Measurements from ENCODE around the gene KLHL21. TPM values are rescaled to one million over a fixed set of nuclear protein-coding genes. Genes with fewer than 3 reads are reported as not detected.

KLHL21 gene
- total and polyA plus RNA-seq, 9 of the 15 experiments (the other 6 are each of a cell fraction or from before 2014, with no cell fraction given), result 2.1 to 42.1 (median 17.5) TPM

DNA sequence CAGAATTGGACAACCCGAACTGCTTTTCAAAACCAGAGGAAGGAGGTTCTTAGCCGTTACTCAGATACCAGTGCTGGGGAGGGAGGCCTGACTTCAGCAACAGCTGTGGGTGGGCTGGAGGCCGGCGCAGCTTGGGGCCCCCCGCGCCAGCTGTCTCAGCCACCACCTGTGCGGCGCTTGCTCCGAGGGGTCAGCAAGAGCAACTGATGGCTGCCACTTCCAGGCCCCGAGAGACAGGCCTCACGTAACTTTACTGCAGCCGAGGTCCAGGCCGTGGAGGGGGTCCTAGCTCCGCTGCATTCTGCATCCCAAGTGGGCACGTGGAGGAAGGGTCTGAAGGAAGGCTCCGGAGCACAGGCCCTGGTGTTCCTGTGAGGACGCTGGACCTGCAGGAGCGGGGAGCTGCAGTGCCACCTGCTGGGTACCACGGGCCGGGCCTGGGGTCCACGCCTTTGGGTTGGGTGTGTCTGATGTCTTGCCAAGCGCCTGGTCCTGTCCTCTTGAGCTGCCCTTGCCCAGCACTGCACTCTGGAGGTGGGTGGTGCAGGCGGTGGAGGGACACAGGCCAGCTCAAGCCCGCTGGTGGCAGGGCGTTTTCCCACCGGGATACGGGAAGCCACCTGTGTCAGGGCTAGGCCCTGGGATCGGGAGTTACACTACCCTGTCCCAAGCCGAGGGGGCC, 31.8 kb upstream of the KLHL21 start (continued):
- TF ChIP-seq E4F1 (CRISPR knock-in tag; IDR thresholded peaks at IDR 0.05; ENCODE audit: borderline replicate concordance), result no peak
- TF ChIP-seq, protein P1, sequence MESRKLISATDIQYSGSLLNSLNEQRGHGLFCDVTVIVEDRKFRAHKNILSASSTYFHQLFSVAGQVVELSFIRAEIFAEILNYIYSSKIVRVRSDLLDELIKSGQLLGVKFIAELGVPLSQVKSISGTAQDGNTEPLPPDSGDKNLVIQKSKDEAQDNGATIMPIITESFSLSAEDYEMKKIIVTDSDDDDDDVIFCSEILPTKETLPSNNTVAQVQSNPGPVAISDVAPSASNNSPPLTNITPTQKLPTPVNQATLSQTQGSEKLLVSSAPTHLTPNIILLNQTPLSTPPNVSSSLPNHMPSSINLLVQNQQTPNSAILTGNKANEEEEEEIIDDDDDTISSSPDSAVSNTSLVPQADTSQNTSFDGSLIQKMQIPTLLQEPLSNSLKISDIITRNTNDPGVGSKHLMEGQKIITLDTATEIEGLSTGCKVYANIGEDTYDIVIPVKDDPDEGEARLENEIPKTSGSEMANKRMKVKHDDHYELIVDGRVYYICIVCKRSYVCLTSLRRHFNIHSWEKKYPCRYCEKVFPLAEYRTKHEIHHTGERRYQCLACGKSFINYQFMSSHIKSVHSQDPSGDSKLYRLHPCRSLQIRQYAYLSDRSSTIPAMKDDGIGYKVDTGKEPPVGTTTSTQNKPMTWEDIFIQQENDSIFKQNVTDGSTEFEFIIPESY (CRISPR knock-in tag; IDR thresholded peaks at IDR 0.05), result peak; percentile 83; the same call in 1 of the 2 replicates
- no peak for TF ChIP-seq HES1 (IDR thresholded peaks at IDR 0.05; ENCODE audit: low read depth)
- peak; percentile 45; the same call in 1 of the 2 replicates for TF ChIP-seq STAG1 (CRISPR knock-in tag; IDR thresholded peaks at IDR 0.05; ENCODE audit: borderline replicate concordance)
- no peak for TF ChIP-seq MED1 (CRISPR knock-in tag; IDR thresholded peaks at IDR 0.05; ENCODE audit: borderline replicate concordance)
- peak; percentile 13; the same call in 1 of the 2 replicates for TF ChIP-seq ARID2 (IDR thresholded peaks at IDR 0.05)
- no peak for TF ChIP-seq CBFB (CRISPR knock-in tag; IDR thresholded peaks at IDR 0.05)
- TF ChIP-seq NFYB (IDR thresholded peaks at IDR 0.05; ENCODE audit: extremely low read depth, insufficient read length), result no peak
- TF ChIP-seq NCOR1 (IDR thresholded peaks at IDR 0.05), result no peak
- 0 out of 2 replicates have a peak, but pooled peaks have one; percentile 30 for TF ChIP-seq SMC3 (conservative IDR thresholded peaks at IDR 0.05; ENCODE audit: insufficient read depth, low read depth, low read length)
- TF ChIP-seq ZNF644 (tag; IDR thresholded peaks at IDR 0.05; ENCODE audit: low read depth), result no peak
- peak; percentile 56; the same call in 1 of the 2 replicates for TF ChIP-seq SUPT5H (IDR thresholded peaks at IDR 0.05)
- no peak for TF ChIP-seq TAF1 (IDR thresholded peaks at IDR 0.05; ENCODE audit: control insufficient read depth, extremely low read depth, insufficient read depth, low read length, severe bottlenecking)
- no peak for TF ChIP-seq ZNF124 (CRISPR knock-in tag; IDR thresholded peaks at IDR 0.05)
- no peak for TF ChIP-seq ZBTB8A (IDR thresholded peaks at IDR 0.05; ENCODE audit: partially characterized antibody)
- TF ChIP-seq TFAP4 (CRISPR knock-in tag; IDR thresholded peaks at IDR 0.05; ENCODE audit: borderline replicate concordance), result no peak
- TF ChIP-seq FIP1L1 (IDR thresholded peaks at IDR 0.05; ENCODE audit: low read depth, low read length, poor library complexity, severe bottlenecking), result no peak
- TF ChIP-seq ZNF57 (CRISPR knock-in tag; IDR thresholded peaks at IDR 0.05), result no peak
- TF ChIP-seq NONO (IDR thresholded peaks at IDR 0.05; ENCODE audit: low read depth in 2 of 2, low read length in 1 of 2), result no peak
- TF ChIP-seq, protein P2, sequence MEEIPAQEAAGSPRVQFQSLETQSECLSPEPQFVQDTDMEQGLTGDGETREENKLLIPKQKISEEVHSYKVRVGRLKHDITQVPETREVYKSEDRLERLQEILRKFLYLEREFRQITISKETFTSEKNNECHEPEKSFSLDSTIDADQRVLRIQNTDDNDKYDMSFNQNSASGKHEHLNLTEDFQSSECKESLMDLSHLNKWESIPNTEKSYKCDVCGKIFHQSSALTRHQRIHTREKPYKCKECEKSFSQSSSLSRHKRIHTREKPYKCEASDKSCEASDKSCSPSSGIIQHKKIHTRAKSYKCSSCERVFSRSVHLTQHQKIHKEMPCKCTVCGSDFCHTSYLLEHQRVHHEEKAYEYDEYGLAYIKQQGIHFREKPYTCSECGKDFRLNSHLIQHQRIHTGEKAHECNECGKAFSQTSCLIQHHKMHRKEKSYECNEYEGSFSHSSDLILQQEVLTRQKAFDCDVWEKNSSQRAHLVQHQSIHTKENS (CRISPR knock-in tag; IDR thresholded peaks at IDR 0.05), result no peak
- no peak for TF ChIP-seq MIER1 (IDR thresholded peaks at IDR 0.05; ENCODE audit: low read depth)
